GM21526 (cell line): ENCODE measurements around the gene SRMS.

Experiments used
- ATAC-seq: cut with Tn5 transposase; IDR thresholded peaks from one replicate; pipeline ENCODE4 v1.9.1; 2021; ENCODE audit warnings: moderate library complexity; ENCODE audit not compliant: unreplicated experiment, low FRiP score

Gene SRMS

GRCh38 chr20:63507083-63507743, 40.3 kb downstream of the SRMS start:
- ATAC-seq: no peak

- ATAC-seq: no peak
These were observed 41.8 kb downstream of the SRMS start for GRCh38 chr20:63505723-63506122.

- ATAC-seq: no peak
These were observed 42.3 kb downstream of the SRMS start for GRCh38 chr20:63505281-63505680.

GRCh38 chr20:63504642-63505041, 42.9 kb downstream of the SRMS start:
- no peak for ATAC-seq

- no peak for ATAC-seq
These were observed 44.0 kb downstream of the SRMS start for GRCh38 chr20:63503524-63503923.

- no peak for ATAC-seq
These were observed 44.8 kb downstream of the SRMS start for GRCh38 chr20:63502671-63503172.

- no peak for ATAC-seq
These were observed 45.5 kb downstream of the SRMS start for GRCh38 chr20:63501818-63502670.

GRCh38 chr20:63500902-63501817, 46.4 kb downstream of the SRMS start:
- ATAC-seq: no peak

- ATAC-seq: no peak
These were observed 47.2 kb downstream of the SRMS start for GRCh38 chr20:63500151-63500901.

GRCh38 chr20:63499338-63499969, 48.1 kb downstream of the SRMS start:
- ATAC-seq: no peak

- no peak for ATAC-seq
These were observed 48.6 kb downstream of the SRMS start, which contains the start of gene EEF1A2 for GRCh38 chr20:63498960-63499337. EEF1A2 (minus strand) TSS chr20:63499083; CDS start chr20:63497763, 1,320 bp downstream.

- no peak for ATAC-seq
These were observed 49.3 kb downstream of the SRMS start for GRCh38 chr20:63497946-63498935.

- no peak for ATAC-seq
These were observed 50.2 kb downstream of the SRMS start for GRCh38 chr20:63497138-63497945.

- no peak for ATAC-seq
These were observed 50.9 kb downstream of the SRMS start for GRCh38 chr20:63496596-63497120.

GRCh38 chr20:63495741-63496595, 51.6 kb downstream of the SRMS start:
- no peak for ATAC-seq

GRCh38 chr20:63495167-63495720, 52.3 kb downstream of the SRMS start:
- no peak for ATAC-seq
